Activated CD4-positive, alpha-beta T cell treated with anti-CD3 and anti-CD28 coated beads, Interleukin-2, amount 50 U/mL, for 1 hour (primary cell): ENCODE data around the gene GGN.
A peak's percentile ranks its signal among the peaks of the same experiment; 100 is the strongest.
"Not testable (repeated sequence)": the region's sequence is repeated elsewhere in the genome, so short reads cannot be mapped to it uniquely, and the experiment has no call there.

Source experiments
- DNase-seq: peaks from one replicate; pipeline ENCODE4 v3.0.0-alpha.2; 2020

The GGN gene

GRCh38 chr19:38360839-38361631 is 26.8 kb downstream of the GGN start:
- no peak for DNase-seq

- no peak for DNase-seq
These were observed 27.5 kb downstream of the GGN start for GRCh38 chr19:38360351-38360750.

DNA sequence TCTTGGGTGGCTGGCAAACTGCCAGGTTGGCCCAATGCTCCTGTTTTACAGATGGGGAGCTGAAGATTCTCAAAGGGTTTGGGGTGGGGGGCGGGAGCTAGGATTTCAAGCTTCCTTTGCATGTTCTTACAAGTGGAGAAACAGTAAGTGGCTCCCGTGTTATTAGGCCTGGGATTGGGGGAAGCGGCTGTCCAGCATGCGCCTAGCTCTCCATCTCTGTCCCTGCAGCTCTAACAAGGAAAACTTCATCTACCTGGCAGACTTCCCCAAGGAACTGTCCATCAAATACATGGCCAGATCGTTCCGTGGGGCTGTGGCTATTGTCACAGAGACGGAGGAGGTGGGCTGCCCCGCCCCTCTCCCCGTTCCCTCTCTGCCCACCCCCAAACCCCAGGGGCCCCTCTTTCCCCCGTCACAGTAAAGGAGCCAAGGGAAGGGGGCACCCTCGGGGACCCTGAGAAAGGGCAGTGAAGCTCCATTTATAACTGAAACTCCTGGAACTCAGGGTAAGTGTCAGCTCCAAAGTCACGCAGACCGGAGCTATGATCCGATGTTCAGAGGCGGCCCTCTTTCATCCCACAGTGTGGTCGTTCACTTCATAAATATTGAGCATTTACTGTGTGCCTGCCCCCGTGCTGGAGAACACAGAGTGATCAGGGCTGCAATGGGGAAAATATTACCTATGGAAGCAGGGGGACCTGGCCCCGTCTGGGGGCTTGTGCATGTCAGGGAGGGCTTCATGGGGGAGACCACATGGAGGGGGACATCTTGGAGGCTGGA is 28.4 kb downstream of the GGN start:
- no peak for DNase-seq

DNA sequence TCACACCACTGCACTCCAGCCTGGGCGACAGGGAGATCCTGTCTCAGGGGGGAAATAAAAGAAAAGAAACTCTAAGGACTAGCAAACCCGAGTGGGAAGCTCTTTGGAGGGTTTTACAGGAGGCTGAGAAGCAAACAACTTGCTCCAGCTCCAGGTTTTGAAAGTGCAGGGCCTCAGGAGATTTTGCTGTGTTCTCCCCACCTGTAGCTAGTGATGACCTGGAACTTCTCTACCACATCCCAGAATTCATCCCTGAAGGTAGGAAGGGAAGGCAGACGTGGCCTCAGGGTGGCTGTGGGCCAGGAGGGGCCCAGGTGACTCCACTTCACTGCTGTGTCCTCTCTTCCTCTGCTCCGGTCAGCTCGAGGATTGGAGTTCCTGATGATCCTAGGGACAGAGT is 29.8 kb downstream of the GGN start:
- no peak for DNase-seq

- DNase-seq = no peak
These were observed 31.8 kb downstream of the GGN start for GRCh38 chr19:38355728-38356725.

DNA sequence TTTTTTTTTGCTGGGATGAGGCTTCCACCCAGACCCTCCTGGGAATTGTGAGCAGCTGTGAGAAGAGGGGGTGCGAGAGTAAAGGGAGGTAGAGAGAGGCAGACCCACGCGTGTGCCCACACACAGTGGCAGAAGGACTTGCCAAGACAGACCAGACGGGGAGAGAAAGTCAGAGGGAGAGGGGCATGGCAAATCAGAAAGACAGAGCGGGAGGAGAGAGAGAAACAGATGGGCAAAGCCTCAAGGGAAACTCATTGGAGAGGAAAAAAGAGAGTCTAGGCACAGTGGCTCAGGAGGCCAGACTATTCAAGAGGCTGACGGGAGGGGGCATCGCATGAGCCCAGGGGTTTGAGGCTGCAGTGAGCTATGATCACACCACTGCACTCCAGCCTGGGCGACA is 35.2 kb downstream of the GGN start:
- no peak for DNase-seq

DNA sequence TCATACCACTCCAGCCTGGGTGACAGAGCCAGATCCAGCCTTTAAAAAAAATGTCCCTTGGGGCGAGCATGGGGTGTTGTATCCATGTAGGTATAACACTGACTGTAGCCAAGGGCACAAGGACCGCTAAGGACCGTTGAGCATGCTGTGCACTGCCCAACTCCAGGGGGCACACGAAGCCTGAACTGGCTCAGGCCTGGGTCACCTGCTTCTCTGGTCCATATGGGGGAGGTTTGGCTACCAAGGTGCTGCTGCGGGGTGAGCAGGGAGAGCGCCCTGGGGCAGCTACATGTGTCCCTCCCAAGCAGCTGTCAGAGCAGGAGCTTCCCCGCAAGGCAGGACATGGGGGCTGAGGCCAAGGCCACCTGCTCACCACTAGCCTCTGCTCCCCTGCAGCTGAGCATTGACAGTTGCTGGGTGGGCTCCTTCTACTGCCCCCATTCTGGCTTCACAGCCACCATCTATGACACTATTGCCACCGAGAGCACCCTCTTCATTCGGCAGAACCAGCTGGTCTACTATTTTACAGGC is 35.9 kb downstream of the GGN start:
- no peak for DNase-seq

DNA sequence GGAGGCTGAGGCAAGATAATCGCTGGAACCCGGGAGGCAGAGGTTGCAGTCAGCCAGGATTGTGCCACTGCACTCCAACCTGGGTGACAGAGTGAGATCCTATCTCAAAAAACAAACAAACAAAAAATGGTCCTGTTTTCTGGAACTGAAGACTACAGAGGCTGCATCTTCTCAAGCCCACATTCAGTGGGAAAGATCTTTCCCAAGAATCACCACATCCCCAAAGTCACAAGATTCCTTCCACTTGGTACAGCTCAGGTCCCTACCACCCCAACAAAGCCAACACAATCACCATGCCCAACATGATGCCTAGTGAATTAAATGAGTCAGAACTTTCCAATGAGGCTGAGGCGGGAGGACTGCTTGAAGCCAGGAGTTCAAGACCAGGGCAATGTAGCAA is 37.0 kb downstream of the GGN start:
- no peak for DNase-seq

- no peak for DNase-seq
These were observed 41.0 kb downstream of the GGN start for GRCh38 chr19:38346837-38347236.

DNA sequence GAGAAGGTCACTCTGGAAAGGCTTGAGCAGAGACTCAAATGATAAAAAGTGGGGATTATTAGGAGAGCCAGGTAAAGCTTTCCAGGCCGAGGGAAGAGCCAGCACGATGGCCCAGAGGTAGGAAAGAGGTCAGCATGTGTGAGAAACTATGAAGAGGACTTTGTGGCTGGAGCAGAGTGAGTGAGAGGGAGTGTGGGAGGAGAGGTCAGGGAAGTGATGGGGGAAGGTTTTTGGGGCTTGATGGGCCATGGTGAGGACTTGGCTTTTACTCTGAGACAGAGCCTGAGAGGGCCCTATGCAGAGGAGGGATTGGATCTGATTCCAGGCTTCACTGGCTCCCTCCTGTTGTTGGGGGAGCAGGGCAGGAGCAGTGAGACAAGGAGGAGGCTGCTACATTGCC is 46.9 kb downstream of the GGN start:
- no peak for DNase-seq

DNA sequence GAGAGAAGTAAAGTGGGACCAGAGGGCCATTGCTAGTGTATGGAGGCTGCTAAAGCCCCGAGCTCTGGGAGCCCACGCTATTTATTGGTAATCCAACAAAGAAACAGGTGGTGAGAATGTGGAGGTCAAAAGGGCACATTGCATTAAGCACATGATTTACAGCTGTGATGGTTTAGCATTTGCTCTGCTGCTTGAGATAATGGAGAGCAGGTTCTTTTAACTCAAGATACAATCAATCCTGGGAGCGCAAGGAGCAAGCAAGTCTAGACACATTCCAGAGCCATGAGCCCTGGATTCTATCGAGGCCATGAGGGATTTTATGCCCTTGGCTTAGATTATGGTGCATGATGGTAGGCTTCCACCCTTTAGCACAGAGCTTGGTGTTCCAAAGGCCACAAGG is 48.8 kb downstream of the GGN start:
- DNase-seq = not testable (repeated sequence)

DNA sequence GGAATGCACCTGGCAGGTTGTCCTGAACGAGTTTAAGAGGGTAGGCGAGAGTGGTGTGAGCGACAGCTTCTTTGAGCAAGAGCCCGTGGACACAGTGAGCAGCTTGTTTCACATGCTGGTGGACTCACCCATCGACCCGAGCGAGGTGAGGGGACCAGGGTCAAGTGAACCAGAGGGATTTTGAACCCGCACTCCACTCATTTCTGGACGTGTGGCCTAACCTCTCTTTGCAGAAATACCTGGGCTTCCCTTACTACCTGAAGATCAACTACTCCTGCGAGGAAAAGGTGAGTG is 50.5 kb downstream of the GGN start:
- no peak for DNase-seq

GRCh38 chr19:38336638-38337359 is 51.0 kb downstream of the GGN start:
- peak; percentile 94 for DNase-seq

GRCh38 chr19:38335949-38336637 is 51.7 kb downstream of the GGN start:
- peak; percentile 93 for DNase-seq
